ENCODE measurements around the gene ZSCAN16. TPM values are rescaled to one million over a fixed set of nuclear protein-coding genes. Genes with fewer than 3 reads are reported as not detected.

Gene ZSCAN16
- total and polyA plus RNA-seq, 2 of the 13 experiments (the other 11 are each of a cell fraction or from before 2014, with no cell fraction given), result 5.7 to 12.7 TPM

GRCh38 chr6:28161410-28162079 lies 37.1 kb downstream of the ZSCAN16 start (continued):
- TF ChIP-seq ZNF572 (CRISPR knock-in tag; IDR thresholded peaks at IDR 0.05) (no peak), HNF1B (CRISPR knock-in tag; IDR thresholded peaks at IDR 0.05) (peak; percentile 36; the same call in 1 of the 2 replicates), ETV6 (CRISPR knock-in tag; conservative IDR thresholded peaks at IDR 0.05) (peak; percentile 82), ZNF318 (CRISPR knock-in tag; IDR thresholded peaks at IDR 0.05) (peak; percentile 87), HMG20B (CRISPR knock-in tag; conservative IDR thresholded peaks at IDR 0.05) (no peak), RERE (CRISPR knock-in tag; IDR thresholded peaks at IDR 0.05; ENCODE audit: low read depth) (no peak), KAT7 (CRISPR knock-in tag; IDR thresholded peaks at IDR 0.05; ENCODE audit: borderline replicate concordance) (peak; percentile 71; the same call in 1 of the 2 replicates), ZNF782 (CRISPR knock-in tag; IDR thresholded peaks at IDR 0.05; ENCODE audit: borderline replicate concordance) (no peak; the same call in 1 of the 2 replicates), SP4 (CRISPR knock-in tag; IDR thresholded peaks at IDR 0.05) (peak; percentile 77), ZBTB44 (CRISPR knock-in tag; IDR thresholded peaks at IDR 0.05) (0 out of 2 replicates have a peak, but pooled peaks have one; percentile 23), FOXK2 (IDR thresholded peaks at IDR 0.05) (no peak)
